ENCODE data around the gene SAFB.
"Not testable (repeated sequence)": the region's sequence is repeated elsewhere in the genome, so short reads cannot be mapped to it uniquely, and the experiment has no call there.

Gene SAFB

GRCh38 chr19:5688262-5688881 is 65.5 kb downstream of the SAFB start:
- Mint-ChIP-seq H3K36me3 (ENCODE audit: low read depth) (peaks cover 31% of the 10 kb centered on the region), H3K4me3 (peak overlapping the region; percentile 3), H3K4me1 (ENCODE audit: low read depth) (peaks cover 43% of the 10 kb centered on the region)
- not testable (repeated sequence) for H3K27ac Mint-ChIP-seq, H3K27me3 Mint-ChIP-seq, H3K9me3 Mint-ChIP-seq

- peaks cover 39% of the 10 kb centered on the region for H3K36me3 Mint-ChIP-seq (ENCODE audit: low read depth)
- no peaks in the 10 kb centered on the region for H3K27me3 Mint-ChIP-seq
- no peaks in the 10 kb centered on the region for H3K9me3 Mint-ChIP-seq
- H3K4me1 Mint-ChIP-seq (ENCODE audit: low read depth), result peaks cover 43% of the 10 kb centered on the region
- peak within 1 kb of the TSS; percentile 96 for H3K4me3 Mint-ChIP-seq
- H3K27ac Mint-ChIP-seq, result peak within 1 kb of the TSS; percentile 97
Observed at GRCh38 chr19:5690125-5690954, 67.5 kb downstream of the SAFB start, which contains the start of gene RPL36. Gene RPL36, plus strand, starts transcription at chr19:5690295. Its CDS starts 213 bp downstream, at chr19:5690508.

GRCh38 chr19:5690955-5691821 is 68.3 kb downstream of the SAFB start:
- no peaks in the 10 kb centered on the region for H3K27me3 Mint-ChIP-seq
- H3K9me3 Mint-ChIP-seq, result no peaks in the 10 kb centered on the region
- H3K36me3 Mint-ChIP-seq (ENCODE audit: low read depth), result peaks cover 39% of the 10 kb centered on the region
- H3K27ac Mint-ChIP-seq, result peak overlapping the region; percentile 97
- H3K4me3 Mint-ChIP-seq, result peak overlapping the region; percentile 96
- peaks cover 43% of the 10 kb centered on the region for H3K4me1 Mint-ChIP-seq (ENCODE audit: low read depth)

- Mint-ChIP-seq H3K36me3 (ENCODE audit: low read depth) (peaks cover 44% of the 10 kb centered on the region), H3K4me3 (peak overlapping the region; percentile 96), H3K27ac (peak overlapping the region; percentile 97), H3K27me3 (no peaks in the 10 kb centered on the region), H3K4me1 (ENCODE audit: low read depth) (peaks cover 39% of the 10 kb centered on the region), H3K9me3 (no peaks in the 10 kb centered on the region)
Observed at GRCh38 chr19:5691822-5692722, 69.2 kb downstream of the SAFB start.

GRCh38 chr19:5692723-5693194 is 69.9 kb downstream of the SAFB start:
- Mint-ChIP-seq H3K36me3 (ENCODE audit: low read depth) (peaks cover 44% of the 10 kb centered on the region), H3K27me3 (no peaks in the 10 kb centered on the region), H3K9me3 (no peaks in the 10 kb centered on the region), H3K27ac (peak overlapping the region; percentile 97), H3K4me3 (peak overlapping the region; percentile 96), H3K4me1 (ENCODE audit: low read depth) (peaks cover 39% of the 10 kb centered on the region)

- peaks cover 44% of the 10 kb centered on the region for H3K36me3 Mint-ChIP-seq (ENCODE audit: low read depth)
- peak overlapping the region; percentile 97 for H3K27ac Mint-ChIP-seq
- H3K27me3 Mint-ChIP-seq, result no peaks in the 10 kb centered on the region
- H3K9me3 Mint-ChIP-seq, result no peaks in the 10 kb centered on the region
- peaks cover 34% of the 10 kb centered on the region for H3K4me1 Mint-ChIP-seq (ENCODE audit: low read depth)
- peak overlapping the region; percentile 96 for H3K4me3 Mint-ChIP-seq
Observed at GRCh38 chr19:5693195-5694166, 70.6 kb downstream of the SAFB start.

GRCh38 chr19:5694167-5694955 is 71.5 kb downstream of the SAFB start:
- Mint-ChIP-seq H3K9me3 (no peaks in the 10 kb centered on the region), H3K27me3 (no peaks in the 10 kb centered on the region), H3K27ac (peak overlapping the region; percentile 68), H3K36me3 (ENCODE audit: low read depth) (peaks cover 52% of the 10 kb centered on the region), H3K4me1 (ENCODE audit: low read depth) (peaks cover 30% of the 10 kb centered on the region), H3K4me3 (peak overlapping the region; percentile 48)

- Mint-ChIP-seq H3K36me3 (ENCODE audit: low read depth) (peaks cover 49% of the 10 kb centered on the region), H3K4me1 (ENCODE audit: low read depth) (peaks cover 26% of the 10 kb centered on the region), H3K9me3 (no peaks in the 10 kb centered on the region), H3K27me3 (no peaks in the 10 kb centered on the region), H3K27ac (no peak overlapping the region), H3K4me3 (peak overlapping the region; percentile 48)
Observed at GRCh38 chr19:5694956-5695648, 72.2 kb downstream of the SAFB start.

- Mint-ChIP-seq H3K4me1 (ENCODE audit: low read depth) (peaks cover 22% of the 10 kb centered on the region), H3K27me3 (no peaks in the 10 kb centered on the region), H3K36me3 (ENCODE audit: low read depth) (peaks cover 46% of the 10 kb centered on the region), H3K9me3 (no peaks in the 10 kb centered on the region), H3K4me3 (no peak overlapping the region), H3K27ac (no peak overlapping the region)
Observed at GRCh38 chr19:5695649-5696195, 72.8 kb downstream of the SAFB start.

- no peaks in the 10 kb centered on the region for H3K9me3 Mint-ChIP-seq
- peak overlapping the region; percentile 30 for H3K4me3 Mint-ChIP-seq
- peaks cover 48% of the 10 kb centered on the region for H3K36me3 Mint-ChIP-seq (ENCODE audit: low read depth)
- H3K4me1 Mint-ChIP-seq (ENCODE audit: low read depth), result peaks cover 18% of the 10 kb centered on the region
- H3K27me3 Mint-ChIP-seq, result no peaks in the 10 kb centered on the region
- H3K27ac Mint-ChIP-seq, result peak overlapping the region; percentile 26
Observed at GRCh38 chr19:5696196-5697021, 73.5 kb downstream of the SAFB start.

Measured in stimulated activated naive CD8-positive, alpha-beta T cell treated with anti-CD3 and anti-CD28 coated beads, Interleukin-15, Interleukin-2, amounts not matched to agents 100 ng/mL and 50 ng/mL, for 24 hours (primary cell).